Mucosa of descending colon (tissue), 3 donors: ENCODE data around the gene PCDH9. TPM values are rescaled to one million over a fixed set of nuclear protein-coding genes. Genes with fewer than 3 reads are reported as not detected.

Experiments used
- ATAC-seq: fragments of 200-7000 bp; cut with Tn5 transposase; one replicate; pipeline ENCODE4 v1.9.1; 2020; ENCODE audit warnings: mild to moderate bottlenecking, moderate library complexity
- DNase-seq, 3 donors: peaks; one replicate each; pipeline ENCODE4 v3.0.0-alpha.2; 2020
- H3K36me3 ChIP-seq: fragments of 200-600 bp; one replicate; pipeline ENCODE4 v1.8.0; 2021; ENCODE audit warnings: low read depth, mild to moderate bottlenecking
- H3K4me1 ChIP-seq: fragments of 200-600 bp; one replicate; pipeline ENCODE4 v1.8.0; 2021; ENCODE audit warnings: low read depth, mild to moderate bottlenecking
- H3K4me3 ChIP-seq: fragments of 200-600 bp; one replicate; pipeline ENCODE4 v1.8.0; 2021; ENCODE audit warnings: mild to moderate bottlenecking
- H3K9me3 ChIP-seq: fragments of 200-600 bp; one replicate; pipeline ENCODE4 v1.8.0; 2021; ENCODE audit warnings: mild to moderate bottlenecking
- CTCF ChIP-seq: fragments of 200-600 bp; IDR thresholded peaks from one replicate; pipeline ENCODE4 v1.8.0; 2022; ENCODE audit warnings: antibody characterized with exemption, mild to moderate bottlenecking
- intact Hi-C, 2 donors: fragments of 100-400 bp; cut with DNase I in 1 of 2; cut with micrococcal nuclease in 1 of 2; formaldehyde crosslinking; loops; one replicate each; pipeline versions ENCODE4 v1.11.0 to v1.11.1; 2022; cut with DNase I, micrococcal nuclease
- total RNA-seq, 3 donors: library from RNA; stranded (reverse); fragmentation: NEBNext Ultra II Directional in 2 of 3; extraction: Animal tissue kit (Norgen Biotek cat#: 25700) in 2 of 3; gene quantifications; one replicate each; pipeline versions ENCODE4 v1.2.1 to v1.2.4, GENCODE V29; 2021 to 2023
- donor health status: DM: no; HTN: no; CAD: no; lungs with moderate emphysema.
- donor health status: DM: no; HTN: no; CAD: no.
- donor health status: DM: no; HTN: yes; CAD: no.

PCDH9 gene
- total RNA-seq, 3 donors from 2014 or later: 0.58 to 5.0 (median 0.80) TPM

- intact Hi-C loops: no loop called here
- no peak for ATAC-seq
- H3K4me3 ChIP-seq: no peak overlapping the region
Measured at GRCh38 chr13:67228031-67228430, 2.1 kb downstream of the PCDH9 start.

GRCh38 chr13:67227131-67227983 is 2.8 kb downstream of the PCDH9 start:
- no peaks in the 10 kb centered on the region for H3K36me3 ChIP-seq
- H3K4me3 ChIP-seq: no peak overlapping the region
- intact Hi-C loops: no loop called here
- ATAC-seq: no peak
- no peaks in the 10 kb centered on the region for H3K9me3 ChIP-seq
- H3K4me1 ChIP-seq: peaks cover 11% of the 10 kb centered on the region
- DNase-seq: no peak
- TF ChIP-seq CTCF: no peak

More at GRCh38 chr13:67228031-67228430, 2.1 kb downstream of the PCDH9 start:
- H3K4me1 ChIP-seq: peaks cover 11% of the 10 kb centered on the region
- no peaks in the 10 kb centered on the region for H3K36me3 ChIP-seq
- TF ChIP-seq CTCF: no peak
- no peak for DNase-seq
- H3K9me3 ChIP-seq: no peaks in the 10 kb centered on the region

- no peak for TF ChIP-seq CTCF
- no peaks in the 10 kb centered on the region for H3K36me3 ChIP-seq
- no peaks in the 10 kb centered on the region for H3K9me3 ChIP-seq
- ATAC-seq: no peak
- DNase-seq: no peak
- no peak overlapping the region for H3K4me3 ChIP-seq
- H3K4me1 ChIP-seq: peaks cover 11% of the 10 kb centered on the region
- intact Hi-C loops: no loop called here
Measured at GRCh38 chr13:67226696-67227095, 3.4 kb downstream of the PCDH9 start.

- H3K4me1 ChIP-seq: peaks cover 5% of the 10 kb centered on the region
- no peak for TF ChIP-seq CTCF
- ATAC-seq (no peak), DNase-seq (no peak)
- H3K36me3 ChIP-seq: no peaks in the 10 kb centered on the region
- no peaks in the 10 kb centered on the region for H3K9me3 ChIP-seq
- intact Hi-C loops: no loop called here
- no peak overlapping the region for H3K4me3 ChIP-seq
Measured at GRCh38 chr13:67225252-67226159, 4.6 kb downstream of the PCDH9 start.

DNA sequence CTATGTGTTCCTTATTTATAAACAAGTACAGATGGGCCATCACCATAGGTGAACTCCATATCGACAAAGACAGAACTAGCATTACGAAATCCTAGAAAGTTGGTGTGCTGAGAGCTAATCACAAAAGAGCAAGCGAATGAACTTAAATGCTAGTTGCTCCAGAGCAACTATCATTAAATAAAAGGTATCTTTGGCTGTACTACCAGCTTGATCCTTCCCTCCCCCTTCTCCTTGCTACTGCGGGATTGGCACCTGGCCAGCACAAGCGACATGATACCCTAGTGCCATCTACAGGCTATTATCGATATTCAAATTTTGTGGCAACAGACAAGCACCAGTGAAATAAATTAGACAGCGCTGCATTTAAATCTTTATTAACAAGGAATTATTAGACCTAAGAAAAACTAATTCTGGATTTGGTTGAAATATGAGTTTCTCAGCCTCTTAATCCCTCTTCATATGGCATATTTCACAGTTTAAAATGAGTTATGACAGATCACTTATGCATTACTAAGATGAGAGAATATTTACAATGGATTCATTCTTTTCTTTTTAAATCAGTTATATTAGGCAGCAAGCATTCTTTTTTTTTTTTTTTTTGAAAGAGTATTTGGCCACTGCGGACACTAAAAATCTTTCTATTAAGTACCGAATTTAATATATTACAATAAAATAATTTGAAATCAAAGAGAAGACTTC is 5.8 kb downstream of the PCDH9 start:
- Histone ChIP-seq H3K4me1 (no peaks in the 10 kb centered on the region), H3K4me3 (no peak overlapping the region), H3K36me3 (no peaks in the 10 kb centered on the region), H3K9me3 (no peaks in the 10 kb centered on the region)
- intact Hi-C loops: no loop called here
- TF ChIP-seq CTCF: no peak
- ATAC-seq (peak; percentile 83), DNase-seq (peak; percentile 57 to 64 (median 62))
